Measurements from ENCODE around the gene SMURF2.
"Not testable (repeated sequence)": the region's sequence is repeated elsewhere in the genome, so short reads cannot be mapped to it uniquely, and the experiment has no call there.

Gene SMURF2

DNA sequence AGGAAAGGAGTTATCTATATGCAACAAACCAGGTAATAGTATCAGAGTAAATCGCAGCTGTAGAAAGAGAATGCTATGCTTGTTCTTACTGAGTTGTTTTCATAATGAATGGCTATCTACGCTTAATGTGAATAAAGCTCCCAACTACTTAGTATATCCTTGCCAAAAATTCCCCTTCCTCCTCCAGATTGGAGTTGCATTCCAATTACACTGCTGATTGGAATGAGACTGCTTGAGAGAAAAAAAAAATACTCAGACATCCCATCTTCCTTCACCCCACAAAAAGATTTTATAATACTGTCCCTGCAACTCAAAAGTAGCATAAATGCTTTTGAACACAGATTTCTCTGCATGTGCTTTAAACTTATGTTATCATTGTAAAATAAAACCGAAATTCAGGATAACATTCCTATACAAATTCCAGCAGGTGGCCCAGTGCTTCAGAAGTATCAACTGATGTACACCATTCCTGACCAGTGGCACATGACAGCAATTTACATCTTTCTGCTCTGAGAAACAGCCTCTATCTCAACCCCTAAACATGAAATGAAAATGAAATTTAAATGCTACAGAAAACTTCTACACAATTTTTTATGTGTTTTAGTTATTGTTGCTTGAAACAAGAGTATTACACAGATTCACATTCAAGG lies 47.0 kb downstream of the SMURF2 start:
- DNase-seq (ENCODE audit: low spot score): no peak

DNA sequence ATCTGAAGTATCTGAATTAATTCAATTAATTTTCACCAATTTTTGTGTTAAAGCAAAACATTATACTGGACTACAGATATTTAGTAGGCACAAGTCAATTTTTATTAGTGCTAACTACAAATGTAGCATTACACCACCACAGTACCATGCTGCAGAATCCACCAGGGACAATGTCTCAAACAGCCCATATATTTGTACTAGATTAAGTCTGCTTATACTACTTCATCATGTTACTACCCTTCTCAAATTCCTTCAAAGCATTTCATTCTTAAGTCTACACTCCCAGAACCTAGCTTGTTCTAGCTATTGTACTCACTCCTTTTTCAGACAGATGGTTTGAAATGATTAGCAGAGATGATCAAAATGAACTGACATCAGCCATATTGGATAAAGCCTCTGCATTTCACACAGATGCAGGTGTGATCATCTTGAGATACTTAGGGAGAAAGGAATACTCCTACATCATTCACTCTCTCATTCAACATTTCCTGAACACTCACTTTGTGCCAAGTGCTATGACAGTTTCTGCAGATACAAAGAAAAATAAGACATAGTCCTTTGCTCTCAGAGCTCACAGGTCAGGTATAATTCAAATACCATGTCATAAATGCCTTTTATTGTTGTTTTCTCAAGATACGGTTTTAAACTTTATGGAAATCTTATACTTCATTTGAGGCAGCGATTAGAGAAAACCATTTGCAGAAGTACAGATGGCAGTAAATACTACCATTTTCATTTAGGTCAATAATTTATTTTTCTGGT lies 47.7 kb downstream of the SMURF2 start:
- Histone ChIP-seq H3K27ac (no peak overlapping the region), H3K4me3 (no peak overlapping the region)
- TF ChIP-seq, protein P1, sequence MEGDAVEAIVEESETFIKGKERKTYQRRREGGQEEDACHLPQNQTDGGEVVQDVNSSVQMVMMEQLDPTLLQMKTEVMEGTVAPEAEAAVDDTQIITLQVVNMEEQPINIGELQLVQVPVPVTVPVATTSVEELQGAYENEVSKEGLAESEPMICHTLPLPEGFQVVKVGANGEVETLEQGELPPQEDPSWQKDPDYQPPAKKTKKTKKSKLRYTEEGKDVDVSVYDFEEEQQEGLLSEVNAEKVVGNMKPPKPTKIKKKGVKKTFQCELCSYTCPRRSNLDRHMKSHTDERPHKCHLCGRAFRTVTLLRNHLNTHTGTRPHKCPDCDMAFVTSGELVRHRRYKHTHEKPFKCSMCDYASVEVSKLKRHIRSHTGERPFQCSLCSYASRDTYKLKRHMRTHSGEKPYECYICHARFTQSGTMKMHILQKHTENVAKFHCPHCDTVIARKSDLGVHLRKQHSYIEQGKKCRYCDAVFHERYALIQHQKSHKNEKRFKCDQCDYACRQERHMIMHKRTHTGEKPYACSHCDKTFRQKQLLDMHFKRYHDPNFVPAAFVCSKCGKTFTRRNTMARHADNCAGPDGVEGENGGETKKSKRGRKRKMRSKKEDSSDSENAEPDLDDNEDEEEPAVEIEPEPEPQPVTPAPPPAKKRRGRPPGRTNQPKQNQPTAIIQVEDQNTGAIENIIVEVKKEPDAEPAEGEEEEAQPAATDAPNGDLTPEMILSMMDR (IDR thresholded peaks at IDR 0.05): no peak
- no peak for DNase-seq (ENCODE audit: low spot score)

More for the DNA sequence above, 47.0 kb downstream of the SMURF2 start:
- TF ChIP-seq, protein P1 (IDR thresholded peaks at IDR 0.05): no peak
- Histone ChIP-seq H3K4me3 (no peak overlapping the region), H3K27ac (no peak overlapping the region)

DNA sequence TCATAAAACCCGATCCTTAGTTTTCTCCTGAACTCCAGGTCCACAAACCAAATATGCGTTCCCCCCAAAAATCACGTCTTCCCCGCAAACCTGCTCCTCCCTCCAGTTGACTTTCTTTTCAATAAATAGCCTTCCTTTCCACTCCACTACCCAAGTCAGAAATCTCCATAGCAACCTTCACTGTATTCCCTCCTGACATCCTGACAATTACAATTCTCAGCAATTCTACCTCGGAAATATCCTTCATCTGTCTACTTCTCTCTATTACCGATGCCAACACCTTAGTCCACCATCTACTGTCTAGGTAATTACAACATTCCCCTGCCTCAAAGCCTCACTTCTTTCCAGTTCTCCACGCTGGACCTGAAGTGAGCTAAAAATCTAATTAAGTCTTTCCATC lies 50.7 kb downstream of the SMURF2 start:
- Histone ChIP-seq H3K27ac (no peak overlapping the region), H3K4me3 (no peak overlapping the region)
- DNase-seq (ENCODE audit: low spot score): no peak
- TF ChIP-seq, protein P1 (IDR thresholded peaks at IDR 0.05): no peak

DNA sequence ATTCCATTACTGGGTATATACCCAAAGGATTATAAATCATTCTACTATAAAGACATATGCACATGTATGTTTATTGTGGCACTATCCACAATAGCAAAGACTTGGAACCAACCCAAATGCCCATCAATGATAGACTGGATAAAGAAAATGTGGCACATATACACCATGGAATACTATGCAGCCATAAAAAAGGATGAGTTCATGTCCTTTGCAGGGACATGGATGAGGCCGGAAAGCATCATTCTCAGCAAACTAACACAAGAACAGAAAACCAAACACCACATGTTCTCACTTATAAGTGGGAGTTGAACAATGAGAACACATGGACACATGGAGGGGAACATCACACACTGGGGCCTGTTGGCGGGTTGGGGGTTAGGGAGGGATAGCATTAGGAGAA lies 51.9 kb downstream of the SMURF2 start:
- H3K27ac ChIP-seq; H3K4me3 ChIP-seq; DNase-seq (ENCODE audit: low spot score): not testable (repeated sequence)

DNA sequence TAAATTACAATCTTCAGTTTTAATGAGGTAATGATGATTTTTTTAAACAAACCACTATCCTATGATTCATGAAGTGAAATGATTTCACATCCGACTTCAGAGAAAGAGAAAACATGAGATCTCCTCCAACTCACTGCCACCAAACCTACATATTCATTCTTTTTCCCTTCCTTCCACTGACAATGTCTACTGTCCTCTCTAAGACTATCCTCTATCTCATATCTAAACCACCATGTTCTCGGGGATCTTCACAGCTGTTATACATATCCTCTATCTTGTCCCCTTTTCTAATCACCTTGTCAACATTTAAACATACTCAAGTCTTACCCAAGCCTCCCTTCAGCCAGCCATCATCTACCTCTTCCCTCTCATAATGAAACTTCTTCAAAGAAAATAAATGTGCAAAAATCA lies 53.5 kb downstream of the SMURF2 start:
- Histone ChIP-seq H3K4me3 (no peak overlapping the region), H3K27ac (no peak overlapping the region)
- no peak for DNase-seq (ENCODE audit: low spot score)
- TF ChIP-seq, protein P1 (IDR thresholded peaks at IDR 0.05): no peak

DNA sequence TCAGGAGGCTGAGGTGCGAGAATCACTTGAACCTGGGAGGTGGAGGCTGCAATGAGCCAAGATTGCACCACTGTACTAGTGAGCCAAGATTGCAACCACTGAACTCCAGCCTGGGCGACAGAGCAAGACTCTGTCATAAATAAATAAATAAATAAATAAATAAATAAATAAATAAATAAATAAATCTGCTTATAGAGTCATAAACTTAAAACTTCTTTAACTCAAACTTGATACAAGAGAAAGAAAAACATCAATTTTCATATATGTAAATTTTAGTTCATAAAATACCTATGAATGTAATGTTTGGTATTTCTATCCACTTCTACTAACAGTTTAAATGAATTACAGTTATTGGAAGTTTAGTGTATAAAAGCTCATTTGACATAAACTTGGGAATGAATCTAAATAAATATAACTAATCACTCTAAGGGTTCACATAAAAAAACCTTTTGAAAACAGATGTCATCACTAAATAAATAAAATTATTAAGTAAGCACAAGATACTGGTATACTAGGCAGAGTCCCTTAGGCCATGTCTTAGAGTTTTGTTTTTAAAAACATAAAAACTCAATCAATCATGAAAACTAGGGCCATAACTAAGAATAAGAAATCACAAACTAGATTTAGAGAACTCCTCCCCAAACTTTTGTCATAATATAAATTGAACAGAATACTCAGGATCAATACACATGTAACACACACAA lies 54.1 kb downstream of the SMURF2 start:
- Histone ChIP-seq H3K4me3 (no peak overlapping the region), H3K27ac (no peak overlapping the region)
- DNase-seq (ENCODE audit: low spot score): no peak
- TF ChIP-seq, protein P1 (IDR thresholded peaks at IDR 0.05): no peak

DNA sequence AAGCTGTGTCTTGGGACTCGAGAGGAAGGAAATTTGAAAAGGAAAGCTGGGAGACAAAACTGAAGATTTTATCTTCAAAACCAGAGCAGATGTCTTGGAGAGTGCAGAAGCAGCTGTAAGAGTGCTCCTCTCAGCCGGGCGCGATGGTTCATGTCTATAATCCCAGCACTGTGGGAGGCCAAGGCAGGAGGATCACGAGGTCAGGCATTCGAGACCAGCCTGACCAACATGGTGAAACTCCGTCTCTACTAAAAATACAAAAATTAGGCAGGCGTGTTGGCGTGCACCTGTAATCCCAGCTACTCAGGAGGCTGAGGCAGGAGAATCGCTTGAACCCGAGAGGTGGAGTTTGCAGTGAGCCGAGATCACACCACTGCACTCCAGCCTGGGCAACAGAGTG lies 57.6 kb downstream of the SMURF2 start:
- DNase-seq (ENCODE audit: low spot score); H3K27ac ChIP-seq; H3K4me3 ChIP-seq: not testable (repeated sequence)

DNA sequence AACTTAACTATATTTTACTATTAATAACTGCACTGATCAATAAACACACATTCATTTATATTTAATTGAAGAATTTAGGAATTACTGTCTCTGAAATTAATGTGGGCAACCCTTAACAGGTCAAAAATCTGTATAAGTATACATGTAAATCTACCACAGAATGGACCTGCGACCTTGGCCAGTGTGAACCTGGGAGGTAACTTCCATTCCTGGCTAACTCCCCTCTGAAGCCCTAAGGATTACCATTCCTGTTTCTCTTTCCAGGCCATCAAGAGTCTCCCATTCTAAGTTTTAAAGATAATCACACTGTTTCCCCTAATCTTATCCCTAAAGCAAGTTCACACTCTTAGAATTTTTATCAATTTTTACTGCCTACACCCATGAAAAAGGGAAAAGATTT lies 58.1 kb downstream of the SMURF2 start:
- TF ChIP-seq, protein P1 (IDR thresholded peaks at IDR 0.05): no peak
- Histone ChIP-seq H3K4me3 (no peak overlapping the region), H3K27ac (no peak overlapping the region)
- no peak for DNase-seq (ENCODE audit: low spot score)

Measured in coronary artery (tissue), 2 donors.